Fibroblast of mammary gland (primary cell): ENCODE results near the gene TMOD4.
A peak's percentile ranks its signal among the peaks of the same experiment; 100 is the strongest.

ENCODE experiments used
- DNase-seq: peaks from one replicate; pipeline ENCODE4 v3.0.0-alpha.2; 2010; ENCODE audit warnings: low read depth
- H3K4me3 ChIP-seq: 2 replicates; pipeline ENCODE4 v1.5.1; 2011; ENCODE audit warnings: low read depth, mild to moderate bottlenecking, low read length, moderate library complexity; ENCODE audit not compliant: control insufficient read depth
- TF ChIP-seq, protein P1 (sequence below): conservative IDR thresholded peaks from 2 replicates; pipeline ENCODE4 v1.5.1; 2011; ENCODE audit warnings: low read depth, low read length, inconsistent platforms; ENCODE audit not compliant: control insufficient read depth, insufficient read depth

Gene TMOD4

DNA sequence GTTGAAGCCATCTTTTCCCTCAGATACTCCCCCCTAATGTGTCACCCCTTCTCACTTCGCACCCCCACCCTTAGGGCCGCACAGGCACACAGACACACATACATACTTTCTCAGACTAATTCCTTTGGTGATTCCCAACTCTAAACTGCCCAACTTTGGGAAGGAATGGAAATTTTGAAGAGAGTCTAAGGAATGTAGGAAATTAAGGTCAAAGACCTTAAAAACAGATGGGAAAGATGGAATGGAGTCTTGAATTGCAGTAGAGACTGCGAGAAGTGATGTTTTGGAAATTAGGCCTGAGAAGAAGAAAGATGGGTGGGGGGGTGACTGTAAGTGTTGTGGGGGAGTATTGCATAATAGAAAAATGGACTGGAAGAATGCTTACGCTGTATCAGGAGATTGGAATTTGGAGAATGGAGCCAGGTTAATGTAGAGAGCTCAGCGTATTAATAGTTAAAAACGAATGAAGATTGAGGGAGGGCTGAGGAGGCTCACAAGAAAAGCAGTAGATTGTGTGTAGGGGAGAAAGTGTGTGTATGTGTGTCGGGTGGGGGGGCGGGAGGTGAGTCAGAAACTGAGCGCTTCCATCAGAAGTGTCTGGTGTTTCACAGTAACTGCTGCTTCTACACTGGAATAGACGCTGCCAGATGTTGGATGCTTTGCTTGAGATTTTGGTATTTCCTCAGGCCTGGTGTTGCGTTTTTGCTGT lies 24.2 kb upstream of the TMOD4 start:
- TF ChIP-seq, protein P1, sequence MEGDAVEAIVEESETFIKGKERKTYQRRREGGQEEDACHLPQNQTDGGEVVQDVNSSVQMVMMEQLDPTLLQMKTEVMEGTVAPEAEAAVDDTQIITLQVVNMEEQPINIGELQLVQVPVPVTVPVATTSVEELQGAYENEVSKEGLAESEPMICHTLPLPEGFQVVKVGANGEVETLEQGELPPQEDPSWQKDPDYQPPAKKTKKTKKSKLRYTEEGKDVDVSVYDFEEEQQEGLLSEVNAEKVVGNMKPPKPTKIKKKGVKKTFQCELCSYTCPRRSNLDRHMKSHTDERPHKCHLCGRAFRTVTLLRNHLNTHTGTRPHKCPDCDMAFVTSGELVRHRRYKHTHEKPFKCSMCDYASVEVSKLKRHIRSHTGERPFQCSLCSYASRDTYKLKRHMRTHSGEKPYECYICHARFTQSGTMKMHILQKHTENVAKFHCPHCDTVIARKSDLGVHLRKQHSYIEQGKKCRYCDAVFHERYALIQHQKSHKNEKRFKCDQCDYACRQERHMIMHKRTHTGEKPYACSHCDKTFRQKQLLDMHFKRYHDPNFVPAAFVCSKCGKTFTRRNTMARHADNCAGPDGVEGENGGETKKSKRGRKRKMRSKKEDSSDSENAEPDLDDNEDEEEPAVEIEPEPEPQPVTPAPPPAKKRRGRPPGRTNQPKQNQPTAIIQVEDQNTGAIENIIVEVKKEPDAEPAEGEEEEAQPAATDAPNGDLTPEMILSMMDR, result no peak
- H3K4me3 ChIP-seq, result peak overlapping the region; percentile 100
- DNase-seq, result peak; percentile 89

DNA sequence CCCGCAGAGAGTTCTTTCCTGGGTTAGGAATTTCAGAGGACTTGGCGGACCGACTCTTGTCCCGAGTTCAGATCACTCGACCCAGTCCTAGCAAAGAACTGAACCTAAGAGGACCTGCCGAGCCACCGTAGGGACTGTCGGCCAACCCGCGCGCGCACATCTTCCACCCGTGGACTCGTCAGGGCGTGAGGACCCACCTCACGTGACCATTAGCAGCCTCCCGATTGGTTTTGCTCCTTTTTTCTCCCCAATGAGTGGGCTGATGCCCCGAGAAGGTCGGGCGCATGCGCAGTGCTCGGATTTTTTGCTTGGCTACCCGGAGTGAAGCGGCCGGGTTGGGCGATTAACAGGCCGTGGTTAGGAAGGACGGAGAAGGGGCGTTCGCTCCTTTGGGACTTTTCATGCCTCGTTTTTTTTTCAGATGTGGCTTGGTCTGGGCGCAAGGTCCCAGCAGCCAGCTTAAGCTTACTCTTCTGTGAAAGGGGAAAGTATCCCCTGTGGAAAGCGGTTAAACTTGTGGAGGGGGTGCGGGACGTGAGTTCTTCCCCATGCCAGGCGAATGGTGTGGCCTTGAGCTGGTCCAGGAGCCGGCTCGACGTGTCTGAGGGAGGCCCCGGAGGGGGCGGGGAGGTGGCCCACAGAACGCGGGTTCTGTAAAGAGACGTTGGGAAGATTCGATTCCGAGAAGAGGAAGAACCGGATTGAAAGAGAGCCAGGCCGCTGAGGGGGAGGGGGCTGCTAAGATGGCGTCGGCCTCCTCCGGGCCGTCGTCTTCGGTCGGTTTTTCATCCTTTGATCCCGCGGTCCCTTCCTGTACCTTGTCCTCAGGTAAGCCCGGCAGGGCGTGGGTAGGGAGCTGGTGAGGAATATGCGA lies 22.7 kb upstream of the TMOD4 start, which contains the start of gene PIP5K1A:
PIP5K1A (plus strand) TSS at position 299 of the 874 bp plus-strand sequence; CDS start at position 744, 445 bp downstream.
- TF ChIP-seq, protein P1, result no peak
- peak; percentile 97 for DNase-seq
- peak within 1 kb of the TSS; percentile 100 for H3K4me3 ChIP-seq

DNA sequence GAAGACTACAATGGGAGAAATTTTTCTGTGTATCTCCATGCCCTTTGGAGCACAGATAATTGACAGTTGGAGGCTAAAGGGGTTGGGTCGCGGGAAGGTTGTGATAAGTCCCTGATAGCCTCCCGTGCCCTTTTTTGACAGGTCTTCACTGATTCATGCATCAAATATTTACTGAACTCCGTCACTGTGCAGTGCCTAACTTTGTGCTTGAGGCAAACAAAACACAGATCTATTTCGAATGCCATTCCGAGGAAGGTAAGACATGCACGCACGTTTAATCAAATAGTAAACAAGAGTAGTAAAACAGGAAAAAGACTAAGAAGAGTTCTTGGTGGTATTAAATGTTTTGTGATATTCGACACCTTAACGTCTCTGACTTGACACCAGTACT lies 22.1 kb upstream of the TMOD4 start:
- no peak for DNase-seq
- TF ChIP-seq, protein P1, result no peak
- peak overlapping the region; percentile 100 for H3K4me3 ChIP-seq

DNA sequence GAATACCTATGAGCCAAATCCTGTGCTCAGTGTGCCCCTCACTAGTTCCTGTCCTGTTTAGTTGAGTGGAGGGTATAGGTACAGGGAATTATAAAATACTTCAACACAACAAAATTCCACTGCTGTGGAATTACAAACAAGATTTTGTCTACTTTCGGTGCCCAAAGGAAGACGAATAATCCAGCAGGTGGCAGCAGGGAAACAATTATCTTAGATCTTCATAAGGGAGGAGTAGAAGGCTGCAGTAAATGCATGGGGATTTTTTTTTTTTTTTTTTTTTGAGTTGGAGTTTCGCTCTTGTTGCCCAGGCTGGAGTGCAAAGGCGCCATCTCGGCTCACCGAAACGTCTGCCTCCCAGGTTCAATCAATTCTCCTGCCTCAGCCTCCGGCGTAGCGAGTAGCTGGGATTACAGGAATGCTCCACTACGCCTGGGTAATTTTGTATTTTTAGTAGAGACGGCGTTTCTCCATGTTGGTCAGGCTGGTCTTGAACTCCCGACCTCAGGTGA lies 20.6 kb upstream of the TMOD4 start:
- peak; percentile 91 for DNase-seq
- H3K4me3 ChIP-seq, result peak overlapping the region; percentile 29
- TF ChIP-seq, protein P1, result peak; percentile 69

DNA sequence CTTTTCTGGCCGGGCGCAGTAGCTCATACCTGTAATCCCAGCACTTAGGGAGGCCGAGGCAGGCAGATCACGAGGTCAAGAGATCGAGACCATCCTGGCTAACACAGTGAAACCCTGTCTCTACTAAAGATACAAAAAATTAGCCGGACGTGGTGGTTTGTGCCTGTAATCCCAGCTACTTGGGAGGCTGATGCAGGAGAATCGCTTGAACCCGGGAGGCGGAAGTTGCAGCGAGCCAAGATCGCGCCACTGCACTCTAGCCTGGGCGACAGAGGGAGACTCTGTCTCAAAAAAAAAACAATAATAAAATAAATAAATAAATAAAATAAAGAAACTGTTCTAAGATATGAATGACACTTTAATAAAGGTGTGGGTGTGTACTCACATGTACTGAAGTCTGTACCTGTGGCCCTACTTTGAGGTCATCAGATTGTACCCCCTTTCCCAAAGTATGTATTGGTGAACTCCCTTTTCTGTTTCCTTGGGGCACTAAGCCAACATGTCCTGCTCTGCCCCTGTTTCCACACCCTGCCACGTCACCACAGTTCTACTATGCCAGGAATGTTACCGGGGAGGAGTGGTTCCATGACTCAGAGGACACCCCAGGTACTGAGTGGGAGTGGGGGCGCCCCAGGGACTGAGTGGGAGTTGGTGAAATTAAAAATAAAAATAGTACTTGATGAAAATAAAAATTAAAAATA lies 19.3 kb upstream of the TMOD4 start:
- DNase-seq, result peak; percentile 95
- H3K4me3 ChIP-seq, result peak overlapping the region; percentile 29

DNA sequence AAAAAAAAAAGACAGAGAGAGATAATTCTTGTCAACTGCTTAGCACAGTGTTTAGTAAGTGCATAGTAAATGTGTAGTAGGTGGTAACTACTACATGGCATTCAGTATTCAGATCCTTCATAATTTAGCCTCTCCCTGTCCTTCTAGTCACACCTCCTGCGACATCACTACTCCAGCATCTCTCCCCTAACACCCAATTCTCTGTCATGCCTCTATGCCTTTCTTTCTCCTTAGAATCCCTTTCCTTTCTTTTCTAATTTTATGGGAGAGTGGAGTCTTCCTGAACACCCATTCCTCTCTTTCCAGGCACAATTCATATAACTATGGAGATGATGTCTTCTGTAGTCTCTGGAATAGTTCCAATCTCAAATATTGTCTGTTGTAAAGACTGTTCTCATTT lies 18.1 kb upstream of the TMOD4 start:
- no peak for DNase-seq
- H3K4me3 ChIP-seq, result no peak overlapping the region
- TF ChIP-seq, protein P1, result no peak
